SKM-1 (cell line): Measurements from ENCODE around the gene CEP164.
"Not testable (repeated sequence)": the region's sequence is repeated elsewhere in the genome, so short reads cannot be mapped to it uniquely, and the experiment has no call there.

Experiments
- DNase-seq: peaks from one replicate; lab custom pipeline; 2025; ENCODE audit not compliant: unreplicated experiment; lab: John Stamatoyannopoulos, UW

Gene CEP164

GRCh38 chr11:117437041-117437790, 109.6 kb downstream of the CEP164 start:
- DNase-seq: no peak

DNA sequence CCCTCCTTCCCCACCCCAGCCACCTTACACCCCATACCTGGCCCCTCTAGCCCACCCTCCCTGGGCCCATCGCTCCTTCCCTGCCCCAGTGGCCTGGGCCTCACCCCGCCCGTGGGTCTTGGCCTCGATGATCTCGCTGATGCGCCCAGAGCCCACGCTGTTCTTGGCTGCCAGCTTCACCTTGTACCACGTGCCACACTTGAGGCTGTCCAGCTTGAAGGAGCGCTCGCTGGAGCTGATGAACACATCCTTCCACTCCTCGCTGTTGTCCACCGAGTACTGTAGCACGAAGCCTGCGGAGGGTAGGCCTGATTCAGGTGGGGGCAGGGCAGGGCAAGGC, 110.1 kb downstream of the CEP164 start:
- DNase-seq: no peak

DNA sequence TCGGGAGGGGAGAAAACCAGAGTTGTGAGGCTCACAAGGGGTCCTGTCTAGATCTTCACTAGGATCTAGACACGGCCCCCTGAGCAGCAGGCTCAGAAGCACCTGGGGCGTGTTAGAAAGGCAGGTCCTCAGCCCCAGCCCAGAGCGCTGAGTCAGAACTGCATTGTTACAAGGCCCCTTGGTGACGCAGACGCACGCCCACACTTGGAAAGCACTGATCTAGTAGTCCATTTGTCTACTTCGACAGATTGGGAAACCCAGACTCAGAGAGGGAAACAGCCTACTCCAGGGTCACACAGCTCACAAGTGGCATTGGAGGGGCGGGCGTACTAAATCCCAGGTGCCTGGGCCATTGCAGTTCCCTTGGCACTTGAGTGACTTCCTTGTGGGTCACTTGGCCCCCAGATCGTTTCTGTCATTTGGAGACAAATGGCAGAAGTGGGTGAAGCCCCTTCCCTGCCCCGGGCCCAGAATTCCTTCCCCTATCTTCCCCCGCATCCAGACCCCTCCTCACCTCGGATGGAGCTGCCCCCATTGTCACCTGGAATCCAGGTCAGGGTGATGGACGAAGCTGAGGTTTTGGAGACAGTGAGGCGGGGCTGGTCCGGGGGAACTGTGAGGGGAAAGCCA, 110.8 kb downstream of the CEP164 start:
- no peak for DNase-seq

- no peak for DNase-seq
Measured at GRCh38 chr11:117439256-117439655, 111.6 kb downstream of the CEP164 start.

GRCh38 chr11:117440258-117440657, 112.6 kb downstream of the CEP164 start:
- no peak for DNase-seq

DNA sequence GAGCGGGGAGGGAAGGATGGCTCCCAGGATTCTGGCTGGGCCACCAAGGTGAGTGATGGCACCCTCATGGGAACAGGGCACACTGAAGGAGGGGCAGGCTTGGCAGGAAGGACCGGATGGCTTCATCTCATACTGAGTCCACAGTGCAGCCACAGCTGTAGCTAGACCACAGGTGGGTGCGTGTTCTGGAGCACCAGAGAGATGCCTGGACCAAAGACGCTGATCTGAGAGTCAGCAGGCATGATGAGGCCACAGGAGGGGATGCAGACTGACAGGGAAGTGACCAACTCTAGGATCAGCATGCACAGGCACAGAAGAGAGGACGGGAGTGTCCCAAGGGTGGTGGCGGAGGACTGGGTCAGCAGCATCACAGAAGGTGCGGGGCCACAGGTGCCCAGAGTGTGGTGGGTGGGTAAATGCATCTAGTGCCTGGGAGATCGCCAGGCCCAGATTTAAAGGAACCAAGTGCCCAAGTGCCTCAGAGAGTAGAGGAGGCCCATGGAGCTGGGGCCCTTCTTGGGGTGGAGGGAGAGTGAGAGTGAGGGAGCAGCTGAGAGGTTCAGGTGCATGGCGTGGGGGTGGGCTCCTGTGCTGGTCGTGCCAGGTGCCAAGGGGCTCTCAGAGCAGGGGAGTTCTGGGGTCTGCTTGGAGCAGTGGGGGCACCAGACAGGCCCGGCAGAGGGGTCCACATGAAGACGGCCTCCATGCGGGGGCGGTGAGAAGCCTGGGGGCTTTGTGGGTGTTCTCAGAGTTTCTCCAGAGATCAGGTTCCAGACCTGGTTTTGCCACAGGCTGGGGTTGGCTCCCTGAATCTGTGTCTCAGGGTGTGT, 113.7 kb downstream of the CEP164 start:
- DNase-seq: no peak

DNA sequence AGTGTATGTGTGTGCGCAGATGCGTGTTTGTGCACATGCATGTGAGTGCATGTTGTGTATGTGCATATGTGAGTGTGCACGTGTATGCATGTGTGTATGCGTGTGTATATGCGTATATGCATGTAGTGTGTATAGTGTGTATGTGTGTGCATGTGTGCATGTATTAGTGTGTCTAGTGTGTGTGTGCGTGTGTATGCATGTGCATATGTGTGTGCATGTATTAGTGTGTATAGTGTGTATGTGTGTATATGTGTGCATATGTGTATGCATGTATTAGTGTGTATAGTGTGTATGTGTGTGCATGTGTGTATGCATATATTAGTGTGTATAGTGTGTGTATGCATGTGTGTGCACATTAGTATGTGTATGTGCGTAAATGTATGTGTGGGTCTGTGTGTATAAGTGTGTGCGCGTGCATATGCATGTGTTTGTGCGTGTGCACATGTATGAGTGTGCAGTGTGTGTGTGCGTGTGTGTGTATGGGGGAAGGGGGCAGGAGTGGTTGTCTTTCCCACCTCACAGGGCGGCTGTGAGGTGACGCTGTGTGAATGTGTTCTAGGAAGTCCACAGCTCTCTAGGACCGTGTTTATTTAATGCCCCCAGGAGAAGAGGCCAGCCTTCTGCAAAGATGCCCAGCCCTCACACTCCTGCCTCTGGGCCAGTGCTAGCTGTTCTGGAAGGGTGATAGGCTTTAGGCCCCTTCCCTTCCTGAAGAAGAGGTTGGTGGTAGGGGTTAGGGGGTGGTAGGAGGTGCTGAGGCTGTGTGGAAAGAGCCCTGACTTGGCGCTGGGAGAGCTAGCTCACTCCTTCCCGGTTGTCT, 114.6 kb downstream of the CEP164 start:
- DNase-seq: no peak

DNA sequence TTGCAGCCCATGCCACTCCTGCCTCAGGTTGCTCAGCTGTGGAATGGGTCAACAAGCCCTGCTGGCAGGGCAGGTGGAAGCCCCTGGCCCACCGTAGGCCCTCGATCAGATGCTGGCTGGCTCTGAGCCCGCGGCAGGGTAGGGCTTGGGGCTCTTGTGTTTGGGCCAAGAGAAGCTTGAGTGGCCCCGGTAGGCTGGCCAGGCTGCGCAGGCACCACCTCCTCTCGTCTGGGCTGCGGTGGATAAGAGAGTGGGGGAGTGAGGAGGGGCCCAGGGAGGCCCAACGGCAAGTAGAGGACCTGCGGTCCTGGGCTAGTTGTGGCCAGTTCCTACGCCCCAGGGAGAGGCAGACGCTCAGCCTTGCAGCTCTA, 115.2 kb downstream of the CEP164 start:
- DNase-seq: no peak

DNA sequence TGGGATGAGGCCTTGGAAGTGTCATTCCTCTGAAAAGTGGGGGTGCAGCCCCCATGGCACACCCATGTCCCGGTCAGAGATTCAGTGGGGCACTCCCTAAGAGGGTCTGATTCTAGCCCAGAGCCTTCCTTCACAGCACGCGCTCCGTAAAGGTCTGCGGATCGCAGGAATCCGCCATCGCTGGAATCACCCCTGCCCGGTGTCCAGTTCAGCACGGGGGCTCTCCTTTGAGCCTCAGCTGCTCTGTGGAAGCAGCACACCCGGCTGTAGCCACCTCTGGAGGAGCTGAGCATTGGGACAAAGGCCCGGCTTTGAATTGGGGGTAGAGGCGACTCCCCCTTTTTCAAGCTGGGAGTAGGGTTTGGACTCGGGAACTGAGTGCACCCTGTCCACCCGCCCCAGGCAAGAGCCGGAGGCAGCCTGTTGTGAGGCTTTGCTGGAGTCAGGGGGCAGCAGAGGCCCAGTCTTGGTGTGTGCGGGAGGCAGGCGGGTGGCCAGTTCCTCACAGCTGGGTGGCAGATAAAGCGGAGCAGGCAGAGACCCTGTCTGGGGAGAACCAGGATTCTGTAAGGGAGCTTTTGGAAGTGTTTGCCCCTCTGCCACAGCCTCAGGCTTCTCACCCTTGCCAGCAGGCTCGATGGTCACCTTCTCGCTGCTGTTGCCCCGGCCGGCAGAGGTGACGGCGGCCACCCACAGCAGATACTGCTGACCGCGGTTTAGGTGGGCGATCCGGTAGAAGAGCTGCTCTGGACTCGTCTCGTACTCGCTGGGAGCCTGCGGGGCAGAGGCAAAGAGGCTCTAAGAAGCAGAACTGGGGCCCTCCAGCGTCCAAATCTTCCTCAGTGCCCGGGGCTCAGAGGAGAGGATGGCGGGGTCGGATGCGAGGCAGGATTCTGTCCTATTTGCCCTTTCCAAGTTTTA, 115.9 kb downstream of the CEP164 start:
- no peak for DNase-seq

GRCh38 chr11:117444256-117444655, 116.6 kb downstream of the CEP164 start:
- DNase-seq: no peak

GRCh38 chr11:117444711-117445658, 117.3 kb downstream of the CEP164 start:
- no peak for DNase-seq

DNA sequence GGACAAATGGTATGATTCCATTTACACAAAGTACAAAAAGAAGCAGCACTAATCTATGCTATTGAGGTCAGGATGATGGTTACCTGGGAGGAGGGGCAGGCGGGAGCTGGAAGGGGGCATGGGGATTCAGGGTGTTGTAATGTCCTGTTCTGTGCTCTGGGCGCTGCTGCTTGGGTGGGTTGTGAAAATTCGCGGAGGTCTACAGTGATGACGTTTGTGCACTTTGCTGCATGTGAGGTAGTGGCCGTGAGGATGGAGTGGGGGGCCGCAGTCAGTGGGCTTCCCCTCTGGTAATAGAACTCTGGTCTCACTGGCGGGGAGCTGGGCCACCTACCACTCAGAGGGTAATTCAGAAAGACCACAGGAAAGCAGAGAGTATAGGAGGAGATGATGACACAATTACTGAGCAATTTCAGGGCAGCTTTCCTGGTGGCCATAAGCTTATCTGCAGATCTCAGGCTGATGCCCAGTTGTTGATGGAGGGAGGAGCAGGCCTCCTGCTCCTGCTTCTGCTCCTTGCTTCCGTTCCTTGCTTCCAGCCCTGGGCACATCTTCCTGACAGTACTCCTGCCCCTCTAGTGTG, 121.5 kb downstream of the CEP164 start:
- no peak for DNase-seq

- DNase-seq: no peak
Measured at GRCh38 chr11:117453886-117454563, 126.4 kb downstream of the CEP164 start.

DNA sequence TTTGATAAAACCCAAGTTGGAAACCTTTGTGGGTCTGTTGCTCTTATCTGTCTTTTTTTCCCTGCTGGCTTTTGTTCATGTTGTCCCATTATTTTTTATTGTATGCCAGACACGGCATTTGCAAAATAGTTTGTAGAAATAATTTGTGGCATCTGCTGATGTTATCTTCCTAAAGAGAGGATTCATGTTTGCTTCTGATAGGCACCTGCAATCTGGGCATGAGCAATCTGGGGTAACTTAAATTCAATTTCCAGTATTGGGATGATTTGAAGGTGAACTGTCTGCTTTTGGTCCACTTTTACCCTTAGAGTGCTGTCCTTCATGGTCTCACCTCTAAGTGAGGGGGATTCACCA, 126.9 kb downstream of the CEP164 start:
- no peak for DNase-seq

GRCh38 chr11:117456027-117456720, 128.5 kb downstream of the CEP164 start:
- DNase-seq: no peak

GRCh38 chr11:117456721-117457029, 129.0 kb downstream of the CEP164 start:
- DNase-seq: not testable (repeated sequence)

GRCh38 chr11:117457031-117457785, 129.6 kb downstream of the CEP164 start:
- no peak for DNase-seq
